Parathyroid adenoma (tissue), 2 donors: Measurements from ENCODE around the gene TEAD1.

Source experiments
- H2AFZ ChIP-seq: fragments of 300-600 bp; sonication (generic); one replicate; pipeline ENCODE4 v1.7.0; 2017; ENCODE audit warnings: antibody characterized with exemption, mild to moderate bottlenecking
- H3K27ac ChIP-seq: fragments of 300-600 bp; sonication (generic); one replicate; pipeline ENCODE4 v1.7.0; 2017
- H3K27me3 ChIP-seq: fragments of 300-600 bp; sonication (generic); one replicate; pipeline ENCODE4 v1.7.0; 2017; ENCODE audit warnings: low read length; ENCODE audit not compliant: control insufficient read depth, insufficient read depth
- H3K36me3 ChIP-seq: fragments of 300-600 bp; sonication (generic); one replicate; pipeline ENCODE4 v1.7.0; 2017; ENCODE audit warnings: low read length; ENCODE audit not compliant: control insufficient read depth, insufficient read depth
- H3K4me1 ChIP-seq: fragments of 300-600 bp; sonication (generic); one replicate; pipeline ENCODE4 v1.7.0; 2017; ENCODE audit warnings: control low read depth
- H3K4me2 ChIP-seq: fragments of 300-600 bp; sonication (generic); one replicate; pipeline ENCODE4 v1.7.0; 2017; ENCODE audit warnings: low read length
- H3K4me3 ChIP-seq: fragments of 300-600 bp; sonication (generic); one replicate; pipeline ENCODE4 v1.7.0; 2017; ENCODE audit warnings: low read depth, low read length
- H3K79me2 ChIP-seq: fragments of 300-600 bp; sonication (generic); one replicate; pipeline ENCODE4 v1.7.0; 2017; ENCODE audit warnings: control low read depth
- H3K9ac ChIP-seq: fragments of 300-600 bp; sonication (generic); one replicate; pipeline ENCODE4 v1.7.0; 2017; ENCODE audit warnings: mild to moderate bottlenecking
- H3K9me3 ChIP-seq: fragments of 300-600 bp; sonication (generic); one replicate; pipeline ENCODE4 v1.7.0; 2017; ENCODE audit warnings: low read length; ENCODE audit not compliant: control insufficient read depth
- TF ChIP-seq, protein P1 (sequence below): fragments of 300-600 bp; sonication (generic); IDR thresholded peaks from one replicate; pipeline ENCODE4 v1.7.0; 2017; ENCODE audit warnings: antibody characterized with exemption, mild to moderate bottlenecking
- donor health status: primary hyperparathyroidism.

Gene TEAD1

DNA sequence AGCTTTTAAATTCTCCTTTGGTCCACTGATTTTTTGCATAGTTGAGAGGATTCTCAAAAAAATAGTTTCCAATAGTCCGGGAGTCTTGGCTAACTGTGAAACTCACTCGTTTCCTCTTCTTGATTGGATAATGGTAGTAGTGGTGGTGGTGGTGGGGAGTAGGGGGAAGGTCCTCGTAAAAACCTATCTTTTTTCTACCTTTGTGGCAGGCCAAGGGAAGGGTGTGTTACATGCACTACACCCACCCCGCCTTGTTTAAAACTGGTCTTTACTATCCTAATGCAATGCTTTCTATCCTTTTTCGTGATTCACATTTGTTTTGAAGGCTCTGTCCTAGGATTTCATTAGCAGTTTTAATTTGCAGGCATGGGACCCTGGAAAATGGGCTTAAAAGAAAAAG, 4.8 kb downstream of the TEAD1 start:
- Histone ChIP-seq H3K4me2 (no peak overlapping the region), H3K4me3 (no peak overlapping the region), H3K9me3 (no peaks in the 10 kb centered on the region), H3K79me2 (peaks cover 23% of the 10 kb centered on the region), H3K27me3 (no peaks in the 10 kb centered on the region), H3K4me1 (peaks cover 6% of the 10 kb centered on the region), H3K9ac (no peak overlapping the region), H2AFZ (no peak overlapping the region), H3K36me3 (no peaks in the 10 kb centered on the region), H3K27ac (no peak overlapping the region)
- TF ChIP-seq, protein P1, sequence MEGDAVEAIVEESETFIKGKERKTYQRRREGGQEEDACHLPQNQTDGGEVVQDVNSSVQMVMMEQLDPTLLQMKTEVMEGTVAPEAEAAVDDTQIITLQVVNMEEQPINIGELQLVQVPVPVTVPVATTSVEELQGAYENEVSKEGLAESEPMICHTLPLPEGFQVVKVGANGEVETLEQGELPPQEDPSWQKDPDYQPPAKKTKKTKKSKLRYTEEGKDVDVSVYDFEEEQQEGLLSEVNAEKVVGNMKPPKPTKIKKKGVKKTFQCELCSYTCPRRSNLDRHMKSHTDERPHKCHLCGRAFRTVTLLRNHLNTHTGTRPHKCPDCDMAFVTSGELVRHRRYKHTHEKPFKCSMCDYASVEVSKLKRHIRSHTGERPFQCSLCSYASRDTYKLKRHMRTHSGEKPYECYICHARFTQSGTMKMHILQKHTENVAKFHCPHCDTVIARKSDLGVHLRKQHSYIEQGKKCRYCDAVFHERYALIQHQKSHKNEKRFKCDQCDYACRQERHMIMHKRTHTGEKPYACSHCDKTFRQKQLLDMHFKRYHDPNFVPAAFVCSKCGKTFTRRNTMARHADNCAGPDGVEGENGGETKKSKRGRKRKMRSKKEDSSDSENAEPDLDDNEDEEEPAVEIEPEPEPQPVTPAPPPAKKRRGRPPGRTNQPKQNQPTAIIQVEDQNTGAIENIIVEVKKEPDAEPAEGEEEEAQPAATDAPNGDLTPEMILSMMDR, result no peak

DNA sequence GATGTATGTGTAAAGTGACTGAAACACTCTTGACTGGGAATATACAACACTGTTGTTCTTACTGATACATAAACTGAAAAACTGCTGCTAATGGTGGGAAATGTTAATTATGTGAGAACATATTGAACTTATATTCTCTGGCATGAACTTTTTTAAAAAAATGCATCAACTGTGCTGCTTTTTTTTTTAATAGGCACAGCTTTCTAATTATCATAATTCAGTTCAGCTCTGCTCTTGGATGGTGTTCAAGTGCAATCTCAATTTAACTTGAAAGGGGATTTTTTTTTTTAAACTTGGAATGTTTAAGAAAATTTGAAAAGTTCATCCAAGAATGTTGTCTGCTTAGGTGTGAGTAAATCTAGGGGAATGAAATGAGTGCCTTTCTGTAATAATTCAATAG, 5.2 kb downstream of the TEAD1 start:
- no peak overlapping the region for H3K27ac ChIP-seq
- TF ChIP-seq, protein P1, result no peak
- H3K4me2 ChIP-seq, result no peak overlapping the region
- H3K4me1 ChIP-seq, result peaks cover 6% of the 10 kb centered on the region
- no peak overlapping the region for H3K4me3 ChIP-seq
- H2AFZ ChIP-seq, result no peak overlapping the region
- H3K9ac ChIP-seq, result no peak overlapping the region
- H3K79me2 ChIP-seq, result peaks cover 25% of the 10 kb centered on the region
- no peaks in the 10 kb centered on the region for H3K9me3 ChIP-seq
- no peaks in the 10 kb centered on the region for H3K27me3 ChIP-seq
- no peaks in the 10 kb centered on the region for H3K36me3 ChIP-seq

DNA sequence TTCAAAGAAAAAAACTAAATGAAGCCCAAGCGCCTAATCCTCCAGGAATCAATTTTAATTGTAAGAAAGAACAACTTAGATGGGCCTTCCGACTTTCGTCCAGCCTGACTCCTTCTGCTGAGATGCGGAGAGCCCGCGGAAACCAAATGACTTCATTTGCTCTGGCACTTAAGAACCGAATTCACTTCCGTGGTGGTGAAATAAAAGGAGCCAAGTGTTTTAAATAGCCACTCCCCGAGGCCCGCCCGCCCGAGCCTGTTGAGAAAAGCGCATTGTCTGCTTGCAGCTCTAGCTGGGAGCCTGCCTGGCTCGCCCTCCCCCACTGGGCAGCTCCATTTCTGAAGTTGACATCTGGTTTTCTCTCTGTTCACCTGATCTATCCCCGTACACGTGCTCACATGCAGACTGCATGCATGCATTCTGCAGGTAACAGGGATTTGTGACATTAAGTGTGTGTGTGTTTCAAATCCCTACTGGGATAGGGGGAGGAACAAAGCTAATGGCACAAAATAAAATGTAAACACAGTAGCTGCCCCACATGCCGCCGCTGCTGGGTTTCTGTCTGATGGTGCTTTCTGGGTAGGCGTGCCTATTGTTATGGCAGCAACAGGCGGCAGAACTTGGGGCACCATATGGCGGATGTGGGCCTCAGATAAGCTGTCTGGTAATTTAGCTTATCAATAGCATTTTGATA, 6.2 kb downstream of the TEAD1 start:
- Histone ChIP-seq H3K27me3 (no peaks in the 10 kb centered on the region), H3K4me2 (no peak overlapping the region), H3K79me2 (peaks cover 30% of the 10 kb centered on the region), H3K36me3 (no peaks in the 10 kb centered on the region), H3K27ac (no peak overlapping the region), H3K4me3 (no peak overlapping the region), H2AFZ (no peak overlapping the region), H3K9ac (no peak overlapping the region), H3K9me3 (no peaks in the 10 kb centered on the region), H3K4me1 (peaks cover 6% of the 10 kb centered on the region)
- TF ChIP-seq, protein P1, result no peak

DNA sequence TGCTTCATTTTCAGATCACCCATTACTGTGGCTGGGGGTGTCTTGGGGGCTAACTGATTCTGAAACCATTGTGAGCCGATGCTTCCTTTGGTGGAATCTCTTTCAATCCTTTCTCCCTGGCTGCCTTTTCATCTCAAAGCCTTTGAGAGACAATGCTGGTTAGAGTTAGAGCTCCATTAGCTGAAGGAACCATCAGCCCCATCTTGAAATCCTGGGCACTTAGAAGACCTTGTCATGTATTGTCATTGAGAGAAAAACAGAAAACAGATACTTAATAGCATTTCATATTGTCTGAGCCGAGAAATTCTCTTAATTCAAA, 6.7 kb downstream of the TEAD1 start:
- Histone ChIP-seq H3K4me1 (peaks cover 6% of the 10 kb centered on the region), H3K79me2 (peaks cover 30% of the 10 kb centered on the region), H3K4me2 (no peak overlapping the region), H3K9me3 (no peaks in the 10 kb centered on the region), H3K4me3 (no peak overlapping the region), H3K36me3 (no peaks in the 10 kb centered on the region), H2AFZ (no peak overlapping the region), H3K9ac (no peak overlapping the region), H3K27me3 (no peaks in the 10 kb centered on the region), H3K27ac (no peak overlapping the region)
- TF ChIP-seq, protein P1, result no peak

DNA sequence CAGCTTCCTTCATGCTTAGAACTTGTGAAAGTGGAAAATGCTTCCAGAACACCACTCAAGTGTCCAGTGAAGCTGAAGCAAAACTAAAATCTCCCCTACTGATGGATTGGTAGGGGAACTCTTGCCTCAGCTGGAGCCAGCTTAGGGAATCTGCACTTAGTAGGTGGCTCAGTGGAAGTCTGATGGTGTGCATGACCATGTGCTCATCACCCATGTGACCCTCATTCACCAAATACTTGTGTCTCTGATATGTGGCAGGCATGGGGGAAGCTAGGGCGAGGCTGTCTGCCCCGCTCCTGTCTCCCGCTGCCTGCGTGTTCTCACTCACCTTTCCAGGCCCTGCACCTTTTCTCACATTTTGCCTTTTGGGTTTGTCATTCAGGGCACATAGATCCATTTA, 7.2 kb downstream of the TEAD1 start:
- H3K36me3 ChIP-seq, result no peaks in the 10 kb centered on the region
- no peaks in the 10 kb centered on the region for H3K27me3 ChIP-seq
- H2AFZ ChIP-seq, result no peak overlapping the region
- H3K4me2 ChIP-seq, result no peak overlapping the region
- TF ChIP-seq, protein P1, result no peak
- H3K4me3 ChIP-seq, result no peak overlapping the region
- no peaks in the 10 kb centered on the region for H3K9me3 ChIP-seq
- H3K9ac ChIP-seq, result no peak overlapping the region
- H3K27ac ChIP-seq, result no peak overlapping the region
- peaks cover 30% of the 10 kb centered on the region for H3K79me2 ChIP-seq
- peaks cover 6% of the 10 kb centered on the region for H3K4me1 ChIP-seq
